ENCODE measurements around the gene RFESD. TPM values are rescaled to one million over a fixed set of nuclear protein-coding genes. Genes with fewer than 3 reads are reported as not detected.

RFESD gene
- polyA plus RNA-seq, 1 of the 3 experiments (the other 2 are of a cell fraction): 1.8 TPM

- no peak overlapping the region for H3K9ac ChIP-seq
- H3K27ac ChIP-seq (ENCODE audit: low read depth in 2 of 2, low read length in 1 of 2): no peak overlapping the region
- peaks cover 22% of the 10 kb centered on the region for H3F3A ChIP-seq (replicated peaks; ENCODE audit: insufficient read depth)
- ChIA-PET POLR2A (no interaction called here), CTCF (interaction anchor here (0.8 to 4.3 kb wide), 6 partner anchors 65 to 233 kb away, joined by 3 to 25 read pairs (median 3); no protein-coding TSS in a partner anchor)
- WGBS (ENCODE audit: low lambda C conversion rate): 89% methylated on average over 4 of the region's 4 CpGs
- no peak overlapping the region for H3K4me3 ChIP-seq (ENCODE audit: low read depth in 2 of 2, low read length in 1 of 2)
- no peaks in the 10 kb centered on the region for H3K36me3 ChIP-seq (replicated peaks in 1 of 2; ENCODE audit: control insufficient read depth in 1 of 2, insufficient read depth in 2 of 2, low read length in 1 of 2)
- no peaks in the 10 kb centered on the region for H3K9me3 ChIP-seq
- peaks cover 7 to 24% of the 10 kb centered on the region in 2 experiments for H3K4me1 ChIP-seq (ENCODE audit: control insufficient read depth in 1 of 2, insufficient read depth in 2 of 2, low read depth in 1 of 2, low read length in 1 of 2)
- no peaks in the 10 kb centered on the region for H3K9me2 ChIP-seq
- no peak overlapping the region for H2AFZ ChIP-seq (ENCODE audit: low read depth)
- H3K27me3 ChIP-seq (ENCODE audit: insufficient read depth): no peaks in the 10 kb centered on the region
- H4K20me1 ChIP-seq (ENCODE audit: insufficient read depth): no peaks in the 10 kb centered on the region
- no peaks in the 10 kb centered on the region for H3K79me2 ChIP-seq (ENCODE audit: insufficient read depth)
- H3K4me2 ChIP-seq: no peak overlapping the region
- TF ChIP-seq SIN3A (IDR thresholded peaks at IDR 0.05; ENCODE audit: borderline replicate concordance, low read depth, low read length) (no peak), MAX (IDR thresholded peaks at IDR 0.05; ENCODE audit: low read depth) (no peak), CHD2 (IDR thresholded peaks at IDR 0.05; ENCODE audit: low read length, partially characterized antibody) (no peak), YY1 (IDR thresholded peaks at IDR 0.05; ENCODE audit: low read depth) (no peak)
- no peak for DNase-seq
These were observed 20.6 kb downstream of the RFESD start for GRCh38 chr5:95667061-95667618.

GRCh38 chr5:95667678-95668077, 21.1 kb downstream of the RFESD start:
- ChIA-PET CTCF (interaction anchor here (0.8 to 3.6 kb wide), 6 partner anchors 14 to 233 kb away, joined by 3 to 14 read pairs (median 3); no protein-coding TSS in a partner anchor), POLR2A (no interaction called here)
- Histone ChIP-seq H3F3A (replicated peaks; ENCODE audit: insufficient read depth) (peaks cover 22% of the 10 kb centered on the region), H3K9me2 (no peaks in the 10 kb centered on the region), H4K20me1 (ENCODE audit: insufficient read depth) (no peaks in the 10 kb centered on the region), H2AFZ (ENCODE audit: low read depth) (no peak overlapping the region), H3K9ac (no peak overlapping the region), H3K4me1 (ENCODE audit: control insufficient read depth in 1 of 2, insufficient read depth in 2 of 2, low read depth in 1 of 2, low read length in 1 of 2) (peaks cover 7 to 24% of the 10 kb centered on the region in 2 experiments), H3K4me3 (ENCODE audit: low read depth in 2 of 2, low read length in 1 of 2) (no peak overlapping the region), H3K36me3 (replicated peaks in 1 of 2; ENCODE audit: control insufficient read depth in 1 of 2, insufficient read depth in 2 of 2, low read length in 1 of 2) (no peaks in the 10 kb centered on the region), H3K79me2 (ENCODE audit: insufficient read depth) (no peaks in the 10 kb centered on the region), H3K9me3 (no peaks in the 10 kb centered on the region), H3K4me2 (no peak overlapping the region), H3K27ac (ENCODE audit: low read depth in 2 of 2, low read length in 1 of 2) (no peak overlapping the region), H3K27me3 (ENCODE audit: insufficient read depth) (no peaks in the 10 kb centered on the region)
- TF ChIP-seq TCF12 (IDR thresholded peaks at IDR 0.05) (no peak), RFX5 (IDR thresholded peaks at IDR 0.05; ENCODE audit: low read length) (no peak), SIN3A (IDR thresholded peaks at IDR 0.05; ENCODE audit: borderline replicate concordance, low read depth, low read length) (no peak), YY1 (IDR thresholded peaks at IDR 0.05; ENCODE audit: low read depth) (no peak), REST (IDR thresholded peaks at IDR 0.05; ENCODE audit: low read depth, low read length) (no peak), IRF3 (IDR thresholded peaks at IDR 0.05; ENCODE audit: low read depth, low read length) (no peak), MEF2A (IDR thresholded peaks at IDR 0.05; ENCODE audit: borderline replicate concordance, low read depth) (no peak), RCOR1 (IDR thresholded peaks at IDR 0.05; ENCODE audit: low read length) (no peak), ZBTB33 (IDR thresholded peaks at IDR 0.05; ENCODE audit: borderline replicate concordance, low read depth) (no peak), NRF1 (IDR thresholded peaks at IDR 0.05; ENCODE audit: low read depth, low read length) (no peak), JUND (IDR thresholded peaks at IDR 0.05) (no peak), NFIC (IDR thresholded peaks at IDR 0.05; ENCODE audit: borderline replicate concordance) (no peak), USF1 (IDR thresholded peaks at IDR 0.05; ENCODE audit: borderline replicate concordance, low read depth) (no peak)
- no peak for DNase-seq
